AG04450 (cell line): ENCODE results near the gene ATP4B. TPM values are rescaled to one million over a fixed set of nuclear protein-coding genes. Genes with fewer than 3 reads are reported as not detected.

Source experiments
- CTCF ChIA-PET: fragments of 300-600, 350-600 bp; formaldehyde crosslinking; extraction: SDS; loops from one replicate; lab custom pipeline; 2022; ENCODE audit warnings: antibody characterized with exemption, inconsistent platforms; lab: Charles Lee
- POLR2A ChIA-PET: fragments of 350-600 bp; formaldehyde crosslinking; extraction: SDS; loops from one replicate; lab custom pipeline; 2021; ENCODE audit warnings: antibody characterized with exemption, inconsistent platforms; lab: Yijun Ruan, JAX
- DNase-seq: peaks from one replicate; pipeline ENCODE4 v3.0.0-alpha.2; 2011; ENCODE audit warnings: low read depth, low spot score
- H3K27ac ChIP-seq: one replicate; pipeline ENCODE4 v1.5.1; 2012; ENCODE audit warnings: low read depth, low read length, control low read depth
- H3K27me3 ChIP-seq: one replicate; pipeline ENCODE4 v1.6.0; 2012; ENCODE audit warnings: low read length; ENCODE audit not compliant: control insufficient read depth, insufficient read depth
- H3K4me3 ChIP-seq: 2 replicates; pipeline ENCODE4 v1.5.1; 2011; ENCODE audit warnings: mild to moderate bottlenecking, low read depth, low read length, control low read depth
- H3K9me3 ChIP-seq: 2 replicates; pipeline ENCODE4 v1.5.1; 2012; ENCODE audit warnings: low read length; ENCODE audit not compliant: control insufficient read depth, insufficient read depth
- polyA plus RNA-seq: library from polyadenylated mRNA; depleted of rRNA; stranded (reverse); fragments of >200 nt; gene quantifications from 2 replicates; pipeline ENCODE4 v1.2.3, GENCODE V29; 2011
- TF ChIP-seq, protein P1 (sequence below): IDR thresholded peaks from 2 replicates; pipeline ENCODE4 v1.5.1; 2011; ENCODE audit warnings: low read depth, low read length, control low read depth, inconsistent platforms

The ATP4B gene
- polyA plus RNA-seq, 1 experiment: not detected

DNA sequence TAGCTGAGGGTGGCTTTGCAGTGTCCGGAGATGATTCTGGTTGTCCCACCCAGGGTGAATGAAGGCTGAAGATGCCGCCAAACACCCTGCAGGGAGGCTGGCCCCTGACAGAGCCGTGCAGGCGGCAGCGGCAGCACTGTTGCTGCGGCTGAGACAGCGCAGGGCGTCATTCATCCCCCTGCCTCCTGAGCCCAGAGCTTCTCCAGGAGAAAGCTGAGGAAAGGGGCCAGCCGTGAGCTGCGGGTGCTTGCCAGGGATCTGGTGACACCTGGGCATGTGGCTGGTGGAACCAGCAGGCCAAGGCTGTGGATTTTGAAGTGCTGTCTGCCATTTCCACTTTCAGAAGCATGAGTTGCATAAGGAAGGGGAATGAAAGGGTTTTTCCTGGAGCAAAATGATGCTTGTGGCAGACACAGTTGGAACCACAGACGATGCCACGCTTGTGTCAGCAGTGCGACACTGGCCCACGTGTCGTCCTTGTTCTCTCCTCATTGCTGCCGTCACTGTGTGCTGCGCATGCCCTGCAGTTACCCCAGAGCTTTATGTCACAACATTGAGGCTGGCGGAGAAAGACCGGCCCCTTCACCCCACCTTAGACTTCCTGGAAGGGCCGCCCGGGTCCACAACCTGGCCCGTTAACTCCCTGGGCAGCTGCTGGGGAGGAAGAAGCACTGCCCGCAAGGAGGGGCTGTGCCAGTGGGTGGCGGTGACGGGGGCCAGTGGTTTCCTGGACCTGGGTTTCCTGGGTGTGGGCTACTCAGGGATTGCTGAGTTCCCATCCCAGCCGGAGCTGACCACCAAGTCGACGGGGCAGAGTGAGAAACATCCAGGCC lies 50.7 kb downstream of the ATP4B start:
- H3K27me3 ChIP-seq: no peaks in the 10 kb centered on the region
- H3K4me3 ChIP-seq: no peak overlapping the region
- ChIA-PET POLR2A (no interaction called here), CTCF (no interaction called here)
- H3K27ac ChIP-seq: no peak overlapping the region
- no peak for DNase-seq
- no peaks in the 10 kb centered on the region; the same call in 1 of the 2 replicates for H3K9me3 ChIP-seq
- TF ChIP-seq, protein P1, sequence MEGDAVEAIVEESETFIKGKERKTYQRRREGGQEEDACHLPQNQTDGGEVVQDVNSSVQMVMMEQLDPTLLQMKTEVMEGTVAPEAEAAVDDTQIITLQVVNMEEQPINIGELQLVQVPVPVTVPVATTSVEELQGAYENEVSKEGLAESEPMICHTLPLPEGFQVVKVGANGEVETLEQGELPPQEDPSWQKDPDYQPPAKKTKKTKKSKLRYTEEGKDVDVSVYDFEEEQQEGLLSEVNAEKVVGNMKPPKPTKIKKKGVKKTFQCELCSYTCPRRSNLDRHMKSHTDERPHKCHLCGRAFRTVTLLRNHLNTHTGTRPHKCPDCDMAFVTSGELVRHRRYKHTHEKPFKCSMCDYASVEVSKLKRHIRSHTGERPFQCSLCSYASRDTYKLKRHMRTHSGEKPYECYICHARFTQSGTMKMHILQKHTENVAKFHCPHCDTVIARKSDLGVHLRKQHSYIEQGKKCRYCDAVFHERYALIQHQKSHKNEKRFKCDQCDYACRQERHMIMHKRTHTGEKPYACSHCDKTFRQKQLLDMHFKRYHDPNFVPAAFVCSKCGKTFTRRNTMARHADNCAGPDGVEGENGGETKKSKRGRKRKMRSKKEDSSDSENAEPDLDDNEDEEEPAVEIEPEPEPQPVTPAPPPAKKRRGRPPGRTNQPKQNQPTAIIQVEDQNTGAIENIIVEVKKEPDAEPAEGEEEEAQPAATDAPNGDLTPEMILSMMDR: no peak

- no peaks in the 10 kb centered on the region for H3K27me3 ChIP-seq
- no peaks in the 10 kb centered on the region; the same call in 1 of the 2 replicates for H3K9me3 ChIP-seq
- ChIA-PET POLR2A (no interaction called here), CTCF (no interaction called here)
- H3K27ac ChIP-seq: no peak overlapping the region
- DNase-seq: no peak
- H3K4me3 ChIP-seq: no peak overlapping the region
- TF ChIP-seq, protein P1: no peak
Measured at GRCh38 chr13:113605866-113606438, 52.0 kb downstream of the ATP4B start.

DNA sequence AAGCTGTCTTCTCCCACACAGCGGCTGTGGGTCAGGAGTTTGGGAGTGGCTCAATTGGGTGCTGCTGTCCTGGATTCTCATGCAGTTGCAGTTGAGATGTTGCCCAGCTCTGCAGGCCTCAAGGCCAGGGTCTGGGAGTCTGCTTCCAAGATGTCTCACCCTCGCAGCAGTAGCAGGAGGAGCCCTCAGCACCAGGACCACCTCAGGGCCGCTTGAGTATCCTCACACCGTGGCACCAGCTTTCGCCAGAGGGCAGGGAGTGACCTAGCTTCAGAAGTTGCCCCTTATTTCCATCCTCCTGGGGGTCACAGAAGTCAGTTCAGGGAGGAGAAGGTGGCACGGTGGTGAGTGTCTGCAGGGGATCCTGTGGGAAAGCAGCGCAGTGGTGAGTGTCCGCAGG lies 52.5 kb downstream of the ATP4B start:
- TF ChIP-seq, protein P1: no peak
- no peak for DNase-seq
- Histone ChIP-seq H3K9me3 (peaks cover 2% of the 10 kb centered on the region; the same call in 1 of the 2 replicates), H3K4me3 (no peak overlapping the region), H3K27me3 (no peaks in the 10 kb centered on the region), H3K27ac (no peak overlapping the region)
- POLR2A ChIA-PET: no interaction called here
- CTCF ChIA-PET: no interaction called here

DNA sequence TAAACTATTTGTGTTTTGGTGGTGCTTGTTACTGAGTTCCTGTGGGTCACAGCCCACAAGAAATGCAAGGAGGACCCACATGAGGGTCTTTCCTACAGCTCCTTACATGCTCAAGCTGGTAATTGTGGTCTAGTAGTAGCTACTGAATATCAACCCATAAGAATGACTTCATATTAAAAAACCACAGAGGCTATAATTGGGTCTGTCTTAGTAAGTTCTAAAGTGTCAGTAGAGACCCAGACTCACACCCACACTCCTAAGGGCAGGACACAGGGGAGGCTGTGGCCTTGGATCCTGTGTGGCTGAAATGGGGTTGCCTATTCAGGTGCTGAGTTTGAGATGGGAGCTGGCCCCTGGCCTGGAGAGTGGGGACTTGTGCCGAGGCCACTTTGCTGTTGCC lies 53.8 kb downstream of the ATP4B start:
- Histone ChIP-seq H3K9me3 (peaks cover 15% of the 10 kb centered on the region), H3K27me3 (no peaks in the 10 kb centered on the region), H3K27ac (no peak overlapping the region), H3K4me3 (no peak overlapping the region)
- no peak for DNase-seq
- TF ChIP-seq, protein P1: no peak
- CTCF ChIA-PET: no interaction called here
- POLR2A ChIA-PET: no interaction called here

DNA sequence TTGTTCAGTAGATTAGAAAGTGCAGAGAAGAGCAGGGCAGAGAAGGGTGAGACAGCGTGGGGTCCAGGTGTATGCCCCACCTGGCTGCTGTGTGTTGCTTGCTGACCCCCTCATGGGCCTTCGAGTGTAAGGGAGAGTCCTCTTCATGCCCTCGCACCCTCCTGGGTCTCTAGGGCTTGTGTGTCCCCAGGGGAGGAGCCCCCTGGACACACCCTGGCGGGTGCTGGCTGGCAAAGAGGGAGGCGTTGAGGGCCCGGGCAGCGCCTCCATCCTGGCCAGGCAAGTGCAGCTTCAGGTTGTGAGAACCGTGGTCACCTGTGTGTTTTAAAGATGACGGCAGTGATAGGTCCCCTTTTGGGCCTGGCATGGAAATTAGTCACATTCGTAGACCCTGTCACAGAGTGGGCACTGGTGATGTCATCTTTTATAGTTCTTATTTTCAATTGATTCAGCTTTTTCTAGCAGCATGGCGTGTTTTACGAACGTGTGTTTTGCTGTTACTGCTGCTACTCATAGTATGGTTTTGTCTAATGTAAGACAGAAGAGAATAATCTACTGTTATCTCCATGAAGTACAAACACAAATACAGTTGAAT lies 54.8 kb downstream of the ATP4B start:
- ChIA-PET POLR2A (no interaction called here), CTCF (no interaction called here)
- TF ChIP-seq, protein P1: no peak
- DNase-seq: no peak
- Histone ChIP-seq H3K27me3 (no peaks in the 10 kb centered on the region), H3K4me3 (no peak overlapping the region), H3K27ac (no peak overlapping the region), H3K9me3 (peaks cover 20% of the 10 kb centered on the region)
